GM21381 (cell line): Measurements from ENCODE around the gene CELA2A.
"Not testable (repeated sequence)": the region's sequence is repeated elsewhere in the genome, so short reads cannot be mapped to it uniquely, and the experiment has no call there.

ENCODE experiments used
- ATAC-seq: cut with Tn5 transposase; IDR thresholded peaks from one replicate; pipeline ENCODE4 v1.9.1; 2021; ENCODE audit warnings: mild to moderate bottlenecking, moderate library complexity; ENCODE audit not compliant: unreplicated experiment

Gene CELA2A

DNA sequence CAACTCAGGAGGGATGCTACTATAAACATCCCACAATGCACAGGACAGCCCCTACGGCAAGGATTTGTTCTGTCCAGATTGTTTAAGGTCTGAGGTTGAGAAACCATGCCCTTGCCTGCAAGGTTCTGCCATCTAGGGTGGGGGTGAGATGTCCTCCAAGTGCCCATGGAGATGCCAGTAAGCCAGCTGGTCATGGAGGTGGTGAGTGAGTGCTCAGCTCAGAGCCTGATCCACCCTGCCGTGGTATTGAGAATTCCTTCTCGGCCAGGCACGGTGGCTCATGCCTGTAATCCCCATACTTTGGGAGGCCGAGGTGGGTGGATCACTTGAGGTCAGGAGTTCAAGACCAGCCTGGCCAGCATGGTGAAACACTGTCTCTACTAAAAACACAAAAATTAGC is 31.6 kb upstream of the CELA2A start:
- ATAC-seq: no peak

DNA sequence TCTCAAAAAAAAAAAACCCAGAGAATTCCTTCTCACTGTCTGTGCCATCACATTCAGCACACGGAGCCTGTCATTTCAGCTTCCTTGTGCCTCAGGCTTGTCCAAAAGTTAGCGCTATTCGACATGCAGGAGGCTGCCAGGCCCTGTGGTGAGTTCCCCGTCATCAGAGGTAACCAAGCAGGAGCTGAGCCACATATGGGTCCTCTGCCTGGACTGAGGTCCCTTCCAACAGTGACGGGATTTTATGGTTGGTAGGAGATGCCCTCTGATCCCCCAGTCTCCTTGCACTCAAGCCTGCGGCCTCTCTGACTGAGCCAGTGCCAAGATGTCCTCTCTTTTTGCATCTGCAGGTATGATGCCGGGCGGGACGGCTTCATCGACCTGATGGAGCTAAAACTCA is 31.0 kb upstream of the CELA2A start:
- ATAC-seq: no peak

DNA sequence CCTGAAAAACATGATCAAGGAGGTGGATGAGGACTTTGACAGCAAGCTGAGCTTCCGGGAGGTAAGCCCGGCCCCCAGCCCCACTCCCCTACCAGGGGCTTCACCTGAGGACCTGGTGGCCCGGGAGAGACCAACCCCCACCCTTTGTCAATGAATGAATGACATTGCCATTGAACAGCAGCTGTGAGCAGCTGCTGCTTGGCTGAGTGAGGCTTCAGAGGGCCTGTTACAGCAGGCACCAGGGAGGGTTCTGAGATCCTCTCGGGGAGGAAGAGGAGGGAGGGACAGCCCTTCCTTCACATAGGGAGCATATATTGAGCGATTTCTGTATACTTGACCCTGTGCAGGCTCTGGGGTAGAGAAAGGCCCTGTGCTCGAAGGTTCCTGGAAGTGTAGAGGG is 30.6 kb upstream of the CELA2A start:
- no peak for ATAC-seq

DNA sequence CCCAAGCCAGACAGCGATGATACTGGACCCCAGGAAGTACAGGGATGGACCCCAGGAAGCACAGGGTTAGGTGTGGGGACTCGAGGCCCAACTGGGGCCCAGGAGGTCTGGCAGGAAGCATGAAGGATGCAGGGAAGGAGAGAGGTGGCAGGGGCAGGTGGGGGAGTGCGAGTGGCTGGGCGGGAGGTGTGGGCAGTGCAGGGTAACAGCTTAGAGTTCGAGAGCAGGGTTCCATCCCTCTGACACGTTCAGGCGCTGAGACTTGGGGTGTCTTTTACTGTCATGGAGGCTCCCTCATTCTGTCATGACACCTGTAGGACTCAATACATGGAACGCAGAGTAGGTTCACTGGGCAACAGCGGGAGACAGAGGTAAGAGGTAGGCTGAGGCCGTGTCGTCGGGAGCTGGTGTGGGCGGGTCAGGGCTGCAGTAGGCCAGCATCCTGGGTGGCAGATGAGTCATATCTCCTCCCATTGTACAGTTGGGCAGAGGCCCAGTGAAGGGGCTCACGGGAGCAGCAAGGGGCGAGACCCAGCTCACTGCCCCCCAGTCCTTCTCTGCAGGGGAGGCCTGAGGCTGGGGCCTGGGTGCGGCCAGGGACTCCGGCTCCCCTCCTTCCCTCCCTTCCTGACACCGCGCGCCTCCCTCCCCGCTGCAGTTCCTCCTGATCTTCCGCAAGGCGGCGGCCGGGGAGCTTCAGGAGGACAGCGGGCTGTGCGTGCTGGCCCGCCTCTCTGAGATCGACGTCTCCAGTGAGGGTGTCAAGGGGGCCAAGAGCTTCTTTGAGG is 29.8 kb upstream of the CELA2A start:
- no peak for ATAC-seq

DNA sequence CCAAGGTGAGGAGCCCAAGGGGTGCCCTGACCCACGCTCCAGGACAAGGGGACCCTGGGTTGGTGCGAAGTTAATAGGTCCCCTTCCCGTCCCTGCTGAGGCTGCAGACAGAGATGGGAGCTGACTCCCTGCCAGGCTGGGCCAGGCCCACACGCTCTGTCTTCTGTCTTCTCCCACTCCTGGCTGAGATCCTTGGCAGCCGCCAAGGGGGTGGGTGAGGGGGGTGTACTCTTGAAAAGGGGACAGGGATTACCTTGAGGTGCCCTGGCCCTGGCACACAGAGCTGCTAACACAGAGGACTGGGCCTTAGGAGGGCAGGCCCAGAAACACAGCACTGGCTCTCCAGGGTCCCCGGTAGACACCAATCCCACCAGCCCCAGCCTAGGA is 29.3 kb upstream of the CELA2A start:
- no peak for ATAC-seq

DNA sequence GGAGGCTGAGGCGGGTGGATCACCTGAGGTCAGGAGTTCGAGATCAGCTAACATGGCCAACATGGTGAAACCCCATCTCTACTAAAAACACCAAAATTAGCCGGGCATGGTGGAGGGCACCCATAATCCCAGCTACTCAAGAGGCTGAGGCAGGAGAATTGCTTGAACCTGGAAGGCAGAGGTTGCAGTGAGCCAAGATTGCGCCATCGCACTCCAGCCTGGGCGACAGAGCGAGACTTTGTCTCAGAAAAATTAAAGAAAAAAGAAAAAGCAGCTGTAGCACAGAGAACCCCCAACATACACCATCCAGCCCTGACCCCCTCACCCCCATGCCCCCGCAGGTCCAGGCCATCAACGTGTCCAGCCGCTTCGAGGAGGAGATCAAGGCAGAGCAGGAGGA is 28.3 kb upstream of the CELA2A start:
- not testable (repeated sequence) for ATAC-seq

DNA sequence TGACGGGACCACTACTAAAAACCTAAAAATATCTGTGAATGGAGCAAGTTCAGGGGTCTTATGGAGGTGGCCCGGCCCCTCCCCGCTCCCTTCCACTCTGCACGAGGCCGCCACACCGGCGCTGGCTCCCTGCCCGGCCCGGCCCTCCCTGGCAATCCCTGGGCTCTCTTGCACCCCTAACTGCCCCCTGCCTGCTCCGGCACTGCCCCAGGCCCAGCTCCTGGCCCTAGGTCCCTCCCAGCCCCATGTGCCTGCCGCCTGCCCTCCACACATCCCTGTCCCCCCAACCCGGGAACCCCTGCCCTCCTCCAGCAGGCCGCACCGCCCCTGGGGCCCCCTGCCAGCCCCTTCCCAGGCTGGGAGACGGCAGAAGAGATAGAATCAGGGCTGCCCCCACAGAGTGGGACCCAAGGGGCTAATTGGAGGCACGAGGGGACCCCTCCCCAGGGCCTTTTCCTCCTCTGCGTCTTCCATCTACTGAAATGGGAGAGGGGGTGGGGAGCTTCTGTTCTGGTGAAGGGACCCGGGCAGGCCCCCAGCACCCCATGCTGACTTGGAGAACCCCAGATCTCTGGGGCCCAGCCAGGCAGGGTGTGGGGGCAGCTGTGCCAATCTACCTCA is 27.6 kb upstream of the CELA2A start:
- ATAC-seq: no peak

DNA sequence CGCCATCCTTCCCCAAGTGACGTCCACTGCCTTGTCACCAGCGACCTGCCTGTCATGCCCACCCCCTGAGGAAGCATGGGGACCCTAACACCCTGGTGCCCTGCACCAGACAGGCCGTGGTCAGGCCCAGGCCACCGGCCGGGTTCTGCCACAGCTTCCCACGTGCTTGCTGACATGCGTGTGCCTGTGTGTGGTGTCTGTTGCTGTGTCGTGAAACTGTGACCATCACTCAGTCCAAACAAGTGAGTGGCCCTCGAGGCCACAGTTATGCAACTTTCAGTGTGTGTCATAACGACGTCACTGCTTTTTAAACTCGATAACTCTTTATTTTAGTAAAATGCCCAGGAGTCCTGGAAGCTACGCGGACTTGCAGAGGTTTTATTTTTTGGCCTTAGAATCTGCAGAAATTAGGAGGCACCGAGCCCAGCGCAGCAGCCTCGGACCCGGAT is 26.8 kb upstream of the CELA2A start:
- no peak for ATAC-seq

DNA sequence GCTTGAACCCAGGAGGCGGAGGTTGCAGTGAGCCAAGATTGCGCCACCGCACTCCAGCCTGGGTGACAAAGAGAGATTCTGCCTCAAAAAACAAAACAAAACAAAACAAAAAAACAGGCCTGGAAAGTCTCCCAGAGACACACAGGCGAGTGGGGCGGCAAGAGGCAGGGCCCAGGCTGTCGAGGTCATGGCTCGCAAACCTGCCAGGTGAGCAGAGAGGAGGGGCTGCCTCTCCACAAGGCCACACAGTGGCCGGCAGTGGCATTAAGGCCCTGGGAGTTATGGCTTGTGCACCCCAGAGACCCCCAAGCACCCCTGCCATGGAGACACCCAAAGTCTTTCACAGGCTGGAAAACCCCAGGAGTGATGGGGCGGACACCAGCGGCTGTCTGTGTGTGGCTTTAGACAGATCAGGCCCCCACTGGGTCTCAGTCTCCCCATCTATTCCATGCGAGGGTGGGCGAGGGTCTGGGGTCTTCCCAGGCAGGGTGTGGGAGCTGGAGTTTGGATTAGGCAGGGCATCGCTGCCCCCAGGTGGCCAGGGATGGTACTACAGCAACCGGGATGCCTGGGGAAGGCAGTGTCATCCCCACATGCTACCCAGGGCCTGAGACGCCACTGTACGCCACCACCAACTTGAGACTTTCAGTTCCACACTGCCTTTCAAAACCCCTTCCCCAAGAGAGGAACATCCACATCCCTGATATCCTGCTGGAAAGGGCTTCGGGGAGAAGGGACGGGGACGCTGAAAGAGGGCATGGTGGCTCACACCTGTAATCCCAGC is 25.6 kb upstream of the CELA2A start:
- no peak for ATAC-seq

DNA sequence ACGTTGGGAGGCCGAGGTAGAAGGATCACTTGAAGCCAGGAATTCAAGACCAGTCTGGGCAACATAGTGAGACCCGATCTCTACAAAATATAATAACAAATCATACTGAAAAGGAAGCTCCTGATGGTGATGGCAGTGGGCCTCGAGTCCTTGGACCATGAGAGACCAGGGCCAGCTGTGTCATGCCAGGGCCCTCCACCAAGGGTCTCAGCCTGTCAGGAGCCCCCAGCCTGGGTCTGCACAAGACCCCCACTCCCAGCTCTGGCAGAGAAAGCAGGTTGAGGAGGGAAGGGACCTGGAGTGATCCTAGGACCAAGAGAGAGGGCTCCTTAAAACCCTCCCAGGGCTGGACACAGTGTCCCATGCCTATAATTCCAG is 25.0 kb upstream of the CELA2A start:
- no peak for ATAC-seq

DNA sequence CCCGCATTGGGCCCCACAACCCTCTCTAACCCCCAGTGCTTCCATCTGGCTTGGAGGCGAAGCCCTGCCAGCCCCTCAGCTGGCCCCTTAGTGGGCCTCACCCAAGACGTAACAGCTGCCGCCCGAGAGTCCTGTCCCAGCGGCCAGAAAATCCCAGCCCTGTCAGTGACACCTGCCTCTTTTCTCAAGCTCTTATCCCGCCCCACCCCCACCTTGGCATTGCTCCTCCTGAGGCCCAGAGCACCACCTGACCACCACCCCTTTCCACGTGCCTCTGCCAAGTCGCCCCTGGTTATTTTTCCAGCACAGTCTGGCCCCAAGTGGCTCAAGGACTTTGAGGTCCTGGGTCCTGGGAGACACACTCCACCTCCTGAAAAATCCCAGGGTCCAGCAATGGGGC is 24.2 kb upstream of the CELA2A start:
- no peak for ATAC-seq

DNA sequence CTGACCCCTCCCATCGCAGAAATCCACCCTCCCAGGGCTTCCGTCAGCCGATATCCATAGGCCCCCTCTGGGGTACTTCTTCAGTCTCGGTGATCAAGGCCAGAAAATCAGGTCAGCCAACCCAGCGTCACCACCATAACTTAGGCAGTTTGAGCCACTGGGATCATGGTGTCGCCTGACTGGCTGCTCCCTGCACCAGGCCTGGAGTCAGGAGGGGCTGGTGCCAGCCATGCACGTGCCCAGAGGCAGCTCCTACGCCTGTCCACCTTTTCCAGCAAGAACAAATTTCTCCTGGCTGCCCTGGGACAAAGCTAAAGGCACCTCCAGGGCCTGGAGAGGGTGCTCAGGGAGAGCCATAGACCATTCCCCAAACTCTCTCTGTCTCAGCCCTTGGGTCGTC is 23.1 kb upstream of the CELA2A start:
- ATAC-seq: no peak

DNA sequence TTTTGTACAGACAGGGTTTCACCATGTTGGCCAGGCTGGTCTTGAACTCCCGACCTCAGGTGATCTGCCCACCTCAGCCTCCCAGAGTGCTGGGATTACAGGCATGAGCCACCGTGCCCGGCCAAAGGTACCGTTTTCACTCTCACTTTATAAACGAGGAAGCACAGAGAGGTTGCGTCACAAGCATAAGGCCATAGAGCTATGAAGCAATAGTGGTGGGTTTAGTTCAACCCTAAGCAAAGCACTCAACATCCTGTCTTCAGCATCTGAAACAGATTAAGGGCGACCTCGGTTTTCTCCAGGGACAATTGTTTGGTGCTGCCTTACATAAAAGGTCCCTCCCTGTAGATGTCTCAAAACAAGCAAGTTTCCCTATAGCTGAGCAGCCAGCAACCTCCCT is 21.8 kb upstream of the CELA2A start:
- ATAC-seq: not testable (repeated sequence)

DNA sequence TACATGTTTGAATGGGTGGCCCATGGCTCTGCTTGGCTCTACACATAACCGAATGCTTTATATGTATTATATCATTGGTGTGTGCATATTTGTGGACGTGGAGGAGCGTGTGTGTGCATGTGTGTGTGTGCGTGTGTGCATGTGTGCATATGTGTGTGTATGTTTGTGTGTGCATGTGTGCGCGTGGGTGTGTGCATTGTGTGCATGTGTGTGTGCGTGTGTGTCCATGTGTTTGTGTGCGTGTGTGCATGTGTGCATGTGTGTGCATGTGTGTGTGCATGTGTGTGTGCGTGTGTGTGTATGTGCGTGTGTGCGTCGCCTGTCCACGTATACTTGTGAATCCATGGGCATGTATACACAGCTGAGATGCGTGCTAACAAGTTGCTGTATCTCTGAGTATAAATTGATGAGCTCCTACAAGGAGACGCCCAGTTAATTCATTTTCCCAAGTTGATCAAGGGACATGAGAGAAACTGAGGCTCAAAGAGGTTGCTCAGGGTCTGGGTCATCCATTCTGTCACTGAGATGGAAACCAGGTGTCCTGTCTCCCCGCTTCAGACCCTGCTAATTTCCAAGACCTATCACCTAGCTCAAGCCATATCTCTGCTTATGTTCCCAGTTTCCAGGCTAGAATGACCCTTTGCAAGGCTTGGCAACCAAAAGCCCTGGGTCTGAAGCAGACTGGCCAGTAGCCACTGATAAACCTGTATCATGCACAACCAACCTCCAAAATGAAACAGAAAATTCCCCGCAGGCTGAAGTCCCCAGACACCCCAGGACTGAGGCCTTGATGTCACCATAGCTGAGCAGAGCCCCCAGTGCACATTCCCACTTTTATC is 21.1 kb upstream of the CELA2A start:
- ATAC-seq: no peak

DNA sequence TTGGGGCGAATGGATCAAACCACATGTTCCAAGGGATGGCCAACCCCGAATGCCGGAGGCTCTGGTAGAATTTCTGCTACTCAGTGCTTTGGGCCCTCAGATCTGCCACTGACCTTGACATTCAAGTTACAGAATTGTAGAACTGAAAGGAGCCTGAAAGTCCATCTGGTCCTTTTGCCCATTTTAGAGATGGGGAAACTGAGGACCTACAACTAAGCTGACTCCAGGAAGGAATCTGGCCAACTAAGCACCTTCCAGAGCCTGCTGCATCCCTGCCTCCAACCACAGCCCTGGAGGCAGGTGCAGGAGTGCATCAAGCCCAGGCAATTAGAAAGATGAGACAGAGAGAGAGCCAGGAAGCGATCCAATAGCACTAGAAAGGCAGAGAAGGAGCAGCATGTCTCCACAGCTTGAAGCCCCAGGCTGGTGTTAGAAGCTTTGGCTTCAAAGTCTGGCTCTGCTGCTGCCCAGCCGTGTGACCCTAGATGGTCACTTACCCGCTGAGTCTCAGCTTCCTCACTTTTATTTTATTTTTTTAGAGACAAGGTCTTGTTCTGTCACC is 19.6 kb upstream of the CELA2A start:
- ATAC-seq: no peak

DNA sequence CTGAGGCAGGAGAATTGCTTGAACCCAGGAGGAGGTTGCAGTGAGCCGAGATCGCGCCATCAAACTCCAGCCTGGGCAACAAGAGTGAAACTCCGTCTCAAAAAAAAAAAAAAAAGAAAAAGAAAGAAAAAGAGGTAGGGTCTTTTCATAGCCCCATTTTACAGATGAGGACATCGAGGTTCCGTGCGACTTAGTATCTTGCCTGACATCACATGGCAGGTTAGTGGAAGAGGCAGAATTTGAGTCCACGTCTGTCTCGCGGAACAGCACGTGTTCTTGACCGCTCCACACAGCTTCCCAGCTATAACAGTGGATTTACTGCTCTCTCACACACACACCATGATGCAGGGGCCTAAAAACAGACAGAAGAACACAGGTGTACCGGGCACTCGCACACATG is 17.2 kb upstream of the CELA2A start:
- ATAC-seq: no peak

DNA sequence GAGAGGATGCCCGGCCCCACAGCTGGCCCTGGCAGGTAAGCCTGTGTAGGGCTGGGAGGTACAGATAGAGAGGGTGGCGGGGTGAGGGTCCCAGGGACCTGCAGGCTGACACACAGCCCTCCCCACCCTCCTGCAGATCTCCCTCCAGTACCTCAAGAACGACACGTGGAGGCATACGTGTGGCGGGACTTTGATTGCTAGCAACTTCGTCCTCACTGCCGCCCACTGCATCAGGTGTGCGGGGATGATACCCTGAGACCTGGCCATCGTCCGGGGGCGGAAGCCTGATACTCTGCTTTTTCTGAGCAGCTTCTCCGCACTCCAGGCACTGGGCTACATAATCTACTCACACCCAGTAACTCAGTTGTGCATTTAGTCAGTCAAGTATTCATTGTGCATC is 16.2 kb upstream of the CELA2A start:
- no peak for ATAC-seq

DNA sequence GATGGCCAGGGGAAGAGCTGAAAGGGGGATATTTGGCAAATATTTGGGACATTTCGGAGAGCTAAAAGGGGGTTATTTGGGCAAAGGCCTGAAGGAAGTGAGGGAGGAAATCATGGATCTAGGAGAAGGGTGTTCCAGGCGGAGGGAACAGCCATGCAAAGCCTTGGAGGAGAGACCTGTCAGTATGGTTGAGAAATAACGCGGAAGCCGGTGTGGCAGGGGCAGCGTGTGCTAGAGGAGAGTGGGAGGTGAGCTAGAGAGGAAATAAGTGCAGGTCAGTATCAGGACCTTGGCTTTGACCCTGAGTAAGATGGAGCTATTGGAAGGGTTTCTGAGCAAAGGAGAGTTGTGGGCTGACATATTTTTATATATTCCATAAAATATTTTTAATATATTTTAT is 15.3 kb upstream of the CELA2A start:
- no peak for ATAC-seq

DNA sequence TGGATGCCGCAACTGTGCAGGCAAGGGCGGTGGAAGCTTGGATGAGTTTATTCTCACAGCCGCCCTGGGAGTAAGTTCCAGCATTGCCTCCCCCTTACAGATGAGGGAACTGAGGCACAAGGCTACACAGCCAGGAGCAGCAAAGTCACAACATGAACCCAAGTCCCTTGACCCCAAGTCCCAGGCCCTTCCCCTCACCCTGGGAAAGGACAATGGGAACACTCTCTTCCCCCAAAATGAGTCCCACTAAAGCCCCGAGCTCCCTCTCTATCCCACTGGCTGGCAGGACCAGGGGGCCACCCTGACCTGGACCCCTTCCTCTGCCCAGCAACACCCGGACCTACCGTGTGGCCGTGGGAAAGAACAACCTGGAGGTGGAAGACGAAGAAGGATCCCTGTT is 14.4 kb upstream of the CELA2A start:
- no peak for ATAC-seq

DNA sequence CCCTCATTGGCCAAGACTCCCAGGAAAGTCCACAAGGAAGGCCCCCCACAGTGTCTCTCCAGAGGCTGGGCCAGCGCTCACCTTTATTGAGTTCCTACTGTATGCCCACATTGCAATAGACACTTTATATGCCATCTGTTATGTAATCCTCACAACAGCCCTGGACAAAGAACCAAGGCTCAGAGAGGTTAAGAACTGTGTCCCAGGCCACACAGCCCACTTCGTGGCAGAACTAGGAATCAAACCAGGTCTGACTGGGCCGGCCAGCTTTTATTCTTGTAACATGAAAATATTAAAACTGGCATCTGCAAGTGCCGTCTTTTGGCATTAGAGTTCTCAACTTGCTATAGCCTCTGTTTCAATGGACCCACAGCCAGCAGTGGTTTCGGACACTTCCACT is 13.8 kb upstream of the CELA2A start:
- ATAC-seq: no peak

DNA sequence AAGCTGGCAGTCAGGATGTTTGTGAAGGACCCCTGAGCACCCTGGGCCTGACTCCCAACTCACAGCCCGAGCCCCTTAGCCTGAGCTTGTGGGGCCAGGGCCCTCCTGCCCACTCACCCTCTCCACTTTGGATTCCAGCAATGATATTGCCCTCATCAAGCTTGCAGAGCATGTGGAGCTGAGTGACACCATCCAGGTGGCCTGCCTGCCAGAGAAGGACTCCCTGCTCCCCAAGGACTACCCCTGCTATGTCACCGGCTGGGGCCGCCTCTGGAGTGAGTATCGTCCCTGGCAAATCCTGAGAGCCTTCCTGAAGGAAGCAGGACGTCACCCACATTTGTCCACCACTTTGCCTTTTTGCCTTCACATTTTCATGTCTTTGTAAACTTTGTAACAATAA is 13.3 kb upstream of the CELA2A start:
- ATAC-seq: no peak
